GM18517 (cell line): ENCODE data around the gene YBX3.
A peak's percentile ranks its signal among the peaks of the same experiment; 100 is the strongest.
"Not testable (repeated sequence)": the region's sequence is repeated elsewhere in the genome, so short reads cannot be mapped to it uniquely, and the experiment has no call there.

Experiments
- ATAC-seq: cut with Tn5 transposase; IDR thresholded peaks from one replicate; pipeline ENCODE4 v1.9.1; 2021; ENCODE audit warnings: mild to moderate bottlenecking, moderate library complexity; ENCODE audit not compliant: unreplicated experiment

Gene YBX3

DNA sequence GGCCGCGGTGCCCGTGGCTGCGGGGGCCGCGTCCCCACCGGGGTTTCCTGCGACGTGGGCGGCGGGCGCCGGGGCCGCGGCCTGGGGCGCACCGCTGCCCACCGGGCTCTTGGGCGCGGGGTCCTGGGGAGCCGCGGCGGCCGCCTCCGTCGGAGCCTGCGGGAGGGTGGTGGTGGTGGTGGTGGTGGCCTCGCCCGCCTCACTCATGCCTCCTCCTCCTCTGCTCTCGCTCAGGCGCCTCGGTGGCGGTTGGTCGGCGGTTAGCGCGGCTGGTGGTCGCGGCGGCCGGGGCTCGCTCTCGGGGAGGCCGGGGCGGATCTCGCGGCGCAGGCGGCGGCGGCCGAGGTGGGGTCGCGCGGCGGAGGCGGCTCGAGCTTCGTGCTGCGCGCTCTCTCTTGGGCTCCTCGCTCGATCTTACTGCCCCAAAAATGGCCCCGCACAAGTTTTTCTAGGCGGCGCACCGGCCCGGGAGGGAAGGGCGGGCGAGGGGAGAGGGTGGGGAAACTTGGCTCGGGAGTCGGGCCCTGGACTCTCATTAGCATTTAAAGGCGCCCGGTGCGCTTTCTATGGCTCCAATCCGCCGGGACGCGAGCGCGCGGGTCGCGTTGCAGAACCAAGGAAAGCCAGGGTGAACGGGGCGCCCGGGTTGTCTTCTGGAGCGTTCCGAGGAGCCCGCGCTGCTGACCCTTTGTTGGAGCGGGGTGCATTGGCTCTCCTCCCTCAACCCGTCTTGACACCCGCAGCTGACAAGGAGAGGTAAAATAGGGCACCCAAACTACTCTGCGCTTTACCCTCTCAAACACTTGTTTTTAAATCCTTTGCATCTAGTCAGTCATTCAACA, at the start of gene YBX3:
YBX3 (minus strand) TSS at position 419 of the 842 bp plus-strand sequence; CDS start at position 207, 212 bp downstream.
- peak; percentile 41 for ATAC-seq

DNA sequence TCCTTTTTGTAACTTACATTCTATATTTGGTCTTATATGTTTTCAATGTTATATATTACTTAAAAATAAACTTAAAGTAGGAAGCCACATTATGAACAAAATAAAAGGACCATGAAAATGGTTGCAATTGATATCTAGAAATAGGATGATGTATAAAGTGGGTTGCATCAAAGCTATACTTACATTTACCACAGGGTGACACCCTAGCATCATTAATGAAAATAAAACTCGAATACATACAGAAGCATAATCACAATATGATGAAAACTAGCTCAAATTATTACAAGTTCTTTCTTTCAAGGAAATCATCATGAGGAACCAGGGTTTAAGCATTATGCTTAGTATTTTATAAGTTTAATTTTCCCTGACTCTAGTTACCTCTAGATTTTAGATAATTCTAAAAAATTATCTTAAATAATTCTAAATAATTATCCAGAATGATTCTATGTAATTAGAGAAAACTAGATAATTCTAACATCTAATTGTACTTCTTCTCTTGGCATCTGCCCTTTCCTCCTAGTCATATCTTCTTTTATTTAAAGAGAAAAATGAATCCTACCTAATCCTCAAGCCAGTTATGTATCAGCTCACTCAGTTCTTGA, 48.1 kb upstream of the YBX3 start:
- ATAC-seq, result no peak

DNA sequence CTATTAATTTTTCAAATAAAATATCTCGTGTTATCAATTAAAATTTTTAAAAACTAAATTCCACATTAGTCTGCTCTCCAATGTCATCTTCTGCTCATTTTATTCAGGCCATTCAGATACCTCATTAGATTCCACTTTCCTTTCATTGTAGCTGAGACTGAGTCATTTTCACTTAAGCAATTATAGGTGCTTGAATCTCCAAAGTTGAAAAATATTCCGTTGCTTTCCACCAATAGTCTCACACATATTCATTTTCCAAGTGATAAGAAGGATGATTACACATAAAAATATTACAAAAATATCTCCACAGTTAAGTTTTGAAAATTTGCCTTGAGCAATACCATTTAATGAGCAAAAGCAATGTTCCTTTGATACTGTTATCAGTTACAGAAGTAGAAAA, 36.5 kb upstream of the YBX3 start:
- no peak for ATAC-seq

DNA sequence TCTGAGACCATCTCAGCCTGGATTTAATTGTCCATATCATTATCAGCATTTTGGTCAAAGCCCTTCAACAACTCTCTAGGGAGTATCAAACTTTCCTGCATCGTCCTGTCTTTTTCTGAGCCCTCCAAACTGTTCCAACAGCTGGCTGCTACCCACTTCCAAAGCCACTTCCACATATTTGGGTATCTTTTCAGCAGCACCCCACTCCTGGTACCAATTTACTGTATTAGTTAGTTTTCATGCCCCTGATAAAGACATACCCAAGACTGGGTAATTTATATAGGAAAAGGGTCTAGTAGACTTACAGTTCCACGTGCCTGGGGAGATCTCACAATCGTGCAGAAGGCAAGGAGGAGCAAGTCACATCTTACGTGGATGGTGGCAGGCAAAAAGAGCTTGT, 33.1 kb upstream of the YBX3 start:
- no peak for ATAC-seq

DNA sequence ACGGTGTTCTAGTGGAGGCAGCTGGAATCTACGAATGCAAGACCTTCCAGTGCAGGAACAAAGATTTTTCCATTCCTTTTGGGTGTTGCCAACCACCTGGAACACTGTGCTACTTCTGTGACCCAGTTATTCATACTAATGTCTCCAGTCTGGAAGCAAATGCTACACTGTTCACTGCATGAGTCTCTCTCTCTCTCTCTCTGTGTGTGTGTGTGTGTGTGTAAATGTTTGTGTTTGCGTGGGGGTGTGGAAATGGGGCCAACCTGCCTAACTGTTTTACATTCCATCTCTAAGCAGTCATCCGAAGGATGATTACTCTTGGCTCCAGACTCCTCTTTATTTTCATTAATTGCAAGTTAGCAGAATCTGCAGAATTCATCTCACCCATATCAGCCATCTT, 29.9 kb upstream of the YBX3 start:
- ATAC-seq, result no peak

DNA sequence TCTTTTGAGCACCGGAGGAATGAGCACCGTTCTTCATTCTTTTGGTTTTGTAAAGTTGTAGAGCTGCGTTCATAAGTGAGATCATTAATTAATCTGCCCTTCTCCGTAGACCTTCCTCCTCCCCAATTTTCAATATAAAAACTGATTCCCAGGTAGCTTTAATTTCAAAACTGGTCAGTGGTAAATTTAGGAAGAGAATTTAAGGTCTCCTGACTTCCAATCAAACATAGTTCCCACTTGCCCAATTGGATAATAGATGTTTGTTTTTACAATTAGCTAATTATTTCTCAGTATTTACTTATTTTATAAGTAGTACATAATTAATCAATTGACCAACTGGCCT, 27.2 kb upstream of the YBX3 start:
- no peak for ATAC-seq

DNA sequence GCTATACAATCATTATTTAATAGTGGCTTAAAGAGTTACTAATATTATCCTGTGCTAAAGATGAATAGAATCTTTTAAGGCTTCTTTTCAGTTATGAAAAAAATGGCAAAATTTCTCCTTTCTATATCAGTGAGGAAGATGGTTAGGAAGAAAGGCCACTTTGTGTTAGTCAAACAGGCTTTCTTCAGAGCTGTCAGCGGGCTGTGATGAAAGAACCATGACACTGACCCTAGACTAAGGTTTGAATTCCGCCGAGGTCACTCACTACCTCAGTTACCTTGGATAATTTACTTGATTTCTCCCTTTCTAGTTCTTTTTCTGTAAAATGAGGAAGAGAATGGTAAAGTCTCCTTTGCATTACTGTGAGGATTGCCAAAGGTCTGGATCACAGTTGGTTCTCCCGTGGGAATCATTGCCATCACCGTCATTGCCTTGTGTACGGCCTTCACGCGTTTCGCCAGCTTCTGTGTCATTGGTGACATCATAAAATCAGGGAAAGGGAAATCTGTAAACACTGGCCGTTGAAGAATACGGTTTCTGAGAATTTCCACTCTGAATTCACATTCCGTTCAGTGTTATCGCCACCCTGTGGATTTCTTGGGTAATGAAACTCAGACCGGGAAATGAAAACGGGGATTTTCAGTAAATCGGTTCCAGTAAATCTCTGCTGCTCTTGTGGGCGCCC, 26.7 kb upstream of the YBX3 start:
- ATAC-seq, result peak; percentile 94

DNA sequence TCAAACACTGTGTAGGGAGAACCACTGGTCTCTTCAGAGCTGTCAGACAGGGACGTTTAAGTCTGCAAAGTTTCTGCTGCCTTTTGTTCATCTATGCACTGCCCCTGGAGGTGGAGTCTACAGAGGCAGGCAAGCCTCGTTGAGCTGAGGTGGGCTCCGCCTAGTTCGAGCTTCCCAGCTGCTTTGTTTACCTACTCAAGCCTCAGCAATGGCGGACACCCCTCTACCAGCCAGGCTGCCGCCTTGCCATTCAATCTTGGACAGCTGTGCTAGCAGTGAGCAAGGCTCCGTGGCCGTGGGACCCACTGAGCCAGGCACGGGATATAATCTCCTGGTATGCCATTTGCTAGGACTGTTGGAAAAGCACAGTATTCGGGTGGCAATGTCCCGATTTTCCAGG, 24.6 kb upstream of the YBX3 start:
- ATAC-seq, result no peak

DNA sequence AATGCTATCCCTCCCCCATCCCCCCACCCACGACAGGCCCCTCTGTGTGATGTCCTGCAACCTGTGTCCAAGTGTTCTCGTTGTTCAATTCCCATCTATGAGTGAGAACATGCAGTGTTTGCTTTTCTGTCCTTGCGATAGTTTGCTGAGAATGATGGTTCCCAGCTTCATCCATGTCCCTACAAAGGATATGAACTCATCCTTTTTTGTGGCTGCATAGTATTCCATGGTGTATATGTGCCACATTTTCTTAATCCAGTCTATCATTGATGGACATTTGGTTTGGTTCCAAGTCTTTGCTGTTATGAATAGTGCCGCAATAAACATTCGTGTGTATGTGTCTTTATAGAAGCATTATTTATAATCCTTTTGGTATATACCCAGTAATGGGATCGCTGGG, 20.3 kb upstream of the YBX3 start:
- not testable (repeated sequence) for ATAC-seq

DNA sequence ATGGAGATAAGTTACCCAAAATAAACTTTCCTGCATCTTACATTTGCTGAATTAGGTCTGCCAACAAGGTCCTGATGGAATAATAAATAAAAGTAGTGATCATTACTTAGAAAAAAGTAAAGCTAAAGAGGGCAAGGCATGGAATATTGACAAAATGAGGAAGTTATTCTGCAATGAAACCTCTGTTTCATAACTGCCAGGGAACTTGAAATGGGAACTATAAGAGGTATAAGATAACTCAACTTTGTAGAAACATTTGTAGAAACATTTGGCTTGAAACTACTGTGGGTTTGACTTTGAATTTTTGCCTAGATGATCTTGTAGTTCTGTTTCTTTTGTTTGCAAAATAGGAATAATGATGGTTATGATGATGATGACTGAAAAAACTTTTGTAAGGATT, 18.7 kb upstream of the YBX3 start:
- no peak for ATAC-seq

DNA sequence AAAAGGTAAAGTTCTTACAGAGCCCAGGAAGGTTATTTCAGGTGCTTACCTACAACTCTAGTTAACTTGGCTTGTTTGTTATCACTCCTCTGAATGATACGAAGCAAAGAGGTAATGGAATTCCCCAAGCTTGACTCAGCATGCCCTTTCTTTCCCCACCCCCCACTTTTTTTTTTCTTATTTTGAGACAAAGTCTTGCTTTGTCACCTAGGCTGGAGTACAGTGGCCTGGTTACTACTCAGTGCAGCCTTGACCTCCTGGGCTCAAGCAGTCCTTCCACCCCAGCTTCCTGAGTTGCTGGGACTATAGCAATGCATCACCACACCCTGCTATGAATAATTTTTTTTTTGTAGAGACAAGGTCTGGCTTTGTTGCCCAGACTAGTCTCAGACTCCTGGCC, 17.1 kb upstream of the YBX3 start:
- no peak for ATAC-seq

DNA sequence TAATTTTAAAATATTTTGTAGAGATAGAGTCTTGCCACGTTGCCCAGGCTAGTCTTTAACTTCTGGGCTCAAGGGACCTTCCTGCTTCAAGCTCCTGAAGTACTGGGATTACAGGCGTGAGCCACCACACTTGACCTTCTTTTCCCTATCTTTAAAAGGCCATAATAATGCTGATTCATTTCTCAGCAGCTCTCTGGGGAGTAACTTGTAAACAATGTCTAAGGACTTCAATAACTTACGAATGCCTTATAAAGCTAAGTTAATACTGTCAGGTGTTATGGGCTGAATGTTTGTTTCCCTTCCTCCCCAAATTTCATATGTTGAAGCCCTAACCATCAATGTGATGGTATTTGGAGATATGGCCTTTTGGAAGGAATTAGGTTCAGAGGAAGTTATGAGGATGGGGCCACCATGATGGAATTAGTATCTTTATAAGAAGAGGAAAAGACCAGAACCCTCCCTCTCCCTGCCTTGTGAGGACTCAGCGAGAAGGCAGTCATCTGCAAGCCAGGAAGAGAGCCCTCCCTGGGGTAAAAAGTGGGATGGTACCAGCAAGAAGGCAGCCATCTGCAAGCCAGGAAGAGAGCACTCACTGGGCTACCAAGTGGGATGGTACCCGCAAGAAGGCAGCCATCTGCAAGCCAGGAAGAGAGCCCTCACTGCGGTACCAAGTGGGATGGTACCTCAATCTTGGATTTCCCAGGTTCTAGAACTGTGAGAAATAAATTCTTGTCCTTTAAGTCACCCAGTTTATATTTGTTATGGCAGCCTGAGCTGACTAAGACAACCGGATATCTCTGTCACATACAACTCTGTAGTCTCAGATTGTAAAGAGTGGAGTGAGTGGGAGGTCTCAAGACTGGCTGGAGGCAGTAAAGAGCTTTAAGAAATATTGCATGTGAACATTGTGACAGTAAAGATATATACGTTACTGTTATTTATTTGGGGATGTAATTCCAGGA, 16.3 kb upstream of the YBX3 start:
- ATAC-seq, result no peak

DNA sequence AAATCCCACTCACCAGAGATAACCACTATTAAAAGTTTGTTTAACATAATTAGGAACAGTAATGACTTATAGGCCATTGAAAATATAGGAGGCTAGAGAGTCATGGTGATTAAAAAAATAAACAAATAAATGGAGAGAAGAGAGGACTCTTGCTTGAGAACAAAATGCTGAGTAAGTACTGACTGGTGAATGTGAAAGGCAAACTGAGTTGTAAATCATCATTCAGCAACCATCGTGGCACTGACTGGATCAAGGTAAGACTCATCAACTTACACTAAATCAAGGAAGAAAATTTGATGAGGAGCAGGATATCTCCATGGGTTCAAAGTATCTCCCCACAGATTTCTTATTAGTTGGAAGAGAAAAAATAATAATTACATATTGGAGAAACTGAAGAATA, 14.1 kb upstream of the YBX3 start:
- no peak for ATAC-seq

DNA sequence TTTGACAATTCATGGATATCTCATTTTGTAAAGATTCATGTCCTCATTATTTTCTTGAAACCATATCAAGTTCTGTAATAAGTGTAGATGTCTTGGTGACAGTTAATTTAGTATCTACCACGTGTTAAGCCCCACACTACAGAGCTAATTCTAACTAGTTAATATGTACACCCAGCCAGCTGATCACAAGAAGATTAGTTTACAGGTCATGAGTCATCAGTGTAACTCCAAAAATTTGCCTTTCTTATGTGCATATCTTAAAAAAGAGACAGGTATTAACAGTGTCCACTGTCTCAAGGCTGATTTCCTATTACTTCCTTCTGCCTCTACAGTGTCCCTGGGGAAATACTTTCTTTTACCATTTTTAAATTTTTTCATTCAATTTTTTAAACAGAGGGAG, 13.3 kb upstream of the YBX3 start:
- no peak for ATAC-seq

DNA sequence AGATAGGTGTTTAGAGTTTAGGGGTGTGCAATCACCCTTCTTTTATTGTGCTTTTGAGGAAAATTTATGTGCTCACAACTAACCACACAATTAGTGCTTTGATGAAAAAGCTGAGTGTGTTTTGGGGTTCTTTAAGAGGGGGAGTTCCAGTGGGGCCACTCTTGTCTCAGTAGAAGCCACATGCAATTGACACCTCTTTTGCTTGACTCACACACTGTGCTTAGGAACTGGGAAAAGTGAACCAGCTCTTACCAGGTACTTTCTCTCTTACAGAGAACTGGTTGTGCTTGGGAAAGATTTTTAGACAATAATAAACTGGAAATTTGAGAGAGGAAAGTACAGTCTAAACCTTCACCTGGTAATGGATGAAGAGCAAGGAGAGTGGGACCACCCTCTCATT, 12.3 kb upstream of the YBX3 start:
- no peak for ATAC-seq

DNA sequence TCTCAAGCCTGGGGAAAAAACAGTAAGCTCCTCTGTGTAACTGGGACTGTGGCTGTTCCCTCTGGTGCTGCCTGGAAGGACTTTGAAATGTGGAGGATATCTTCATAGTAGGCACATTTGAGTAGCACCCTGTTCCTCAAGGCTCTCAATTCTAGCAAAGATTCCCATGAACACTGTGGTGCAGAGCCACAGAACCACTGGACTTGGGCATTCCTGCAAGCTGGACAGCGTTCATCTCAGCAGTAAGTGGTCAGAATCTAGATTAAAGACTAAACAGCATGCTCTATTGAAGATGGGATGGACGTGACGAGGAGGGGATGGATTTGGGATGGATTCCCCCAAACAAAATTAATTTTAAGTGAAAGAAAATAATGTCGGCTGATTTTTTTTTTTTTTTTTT, 9.4 kb upstream of the YBX3 start:
- ATAC-seq, result no peak

DNA sequence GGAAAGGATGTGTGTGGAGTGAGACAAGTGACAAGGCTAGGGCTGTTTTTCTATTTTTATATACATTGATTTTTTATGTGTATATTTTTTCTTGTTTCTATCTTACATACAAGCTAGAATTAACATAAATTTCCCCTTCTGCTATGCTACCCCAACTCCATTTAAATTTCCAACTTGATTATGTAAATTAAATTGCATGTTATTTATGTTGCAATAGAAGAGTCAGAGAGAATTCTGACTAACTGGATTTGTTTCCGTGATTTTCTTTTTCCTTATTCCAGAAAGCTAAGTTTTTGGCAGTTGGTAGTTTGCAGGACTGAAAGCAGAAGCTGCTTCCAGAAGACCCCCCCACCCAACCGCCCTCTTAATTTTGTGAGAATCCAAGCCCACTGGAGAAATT, 8.9 kb upstream of the YBX3 start:
- ATAC-seq, result no peak

DNA sequence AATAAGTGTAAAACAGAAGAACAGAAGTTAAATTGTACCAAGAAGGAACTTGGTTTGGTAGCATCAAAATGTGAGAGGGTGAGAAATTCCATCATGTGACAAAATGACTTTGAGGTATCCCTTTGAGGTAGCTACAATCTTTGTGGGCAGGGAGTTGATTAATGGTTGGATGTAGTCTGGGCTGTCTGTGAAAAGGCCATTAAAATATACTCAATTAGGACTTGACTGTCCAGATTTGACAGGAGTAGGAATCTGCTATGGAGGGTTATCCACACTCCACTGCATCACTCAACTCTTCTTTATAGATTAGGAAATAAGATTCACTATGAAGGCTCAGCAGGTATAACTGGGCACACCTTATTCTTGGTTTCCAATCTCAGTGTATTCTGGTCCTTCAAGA, 7.4 kb upstream of the YBX3 start:
- no peak for ATAC-seq

DNA sequence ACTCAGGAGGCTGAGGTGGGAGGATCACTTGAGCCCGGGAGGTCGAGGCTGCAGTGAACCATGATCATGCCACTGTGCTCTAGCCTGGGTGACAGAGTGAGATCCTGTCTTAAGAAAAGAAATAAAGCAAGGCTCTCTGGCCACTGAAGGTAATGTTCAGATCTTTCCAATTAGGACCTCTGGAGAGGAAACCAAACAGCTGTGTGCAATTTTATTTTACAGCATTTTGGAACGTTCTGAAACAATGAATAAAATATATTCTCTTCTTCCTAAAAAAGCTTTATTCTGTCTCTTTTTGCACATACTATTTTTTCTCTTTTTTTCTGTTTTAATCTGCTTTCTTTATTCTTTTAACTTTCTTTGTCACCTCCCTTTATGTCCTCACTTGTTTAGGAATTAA, 5.0 kb upstream of the YBX3 start:
- no peak for ATAC-seq

DNA sequence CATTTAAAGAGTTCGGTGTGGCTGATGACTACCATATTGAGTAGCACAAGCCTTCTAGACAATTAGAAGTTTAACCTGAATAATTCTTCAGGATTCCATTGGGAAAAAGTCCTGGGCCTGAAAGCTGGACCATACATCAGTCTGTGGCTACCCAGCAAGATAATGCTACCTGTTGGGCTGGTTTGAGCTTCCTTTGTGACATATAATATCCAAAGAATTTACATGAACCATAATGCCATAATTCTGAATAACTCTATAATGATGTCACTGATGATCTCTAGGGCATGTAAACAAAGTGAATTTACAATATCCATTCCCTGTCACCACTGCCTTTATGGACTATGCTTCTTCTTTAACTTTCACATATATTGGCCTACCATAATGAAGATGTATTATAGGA, 3.8 kb upstream of the YBX3 start:
- ATAC-seq, result no peak

DNA sequence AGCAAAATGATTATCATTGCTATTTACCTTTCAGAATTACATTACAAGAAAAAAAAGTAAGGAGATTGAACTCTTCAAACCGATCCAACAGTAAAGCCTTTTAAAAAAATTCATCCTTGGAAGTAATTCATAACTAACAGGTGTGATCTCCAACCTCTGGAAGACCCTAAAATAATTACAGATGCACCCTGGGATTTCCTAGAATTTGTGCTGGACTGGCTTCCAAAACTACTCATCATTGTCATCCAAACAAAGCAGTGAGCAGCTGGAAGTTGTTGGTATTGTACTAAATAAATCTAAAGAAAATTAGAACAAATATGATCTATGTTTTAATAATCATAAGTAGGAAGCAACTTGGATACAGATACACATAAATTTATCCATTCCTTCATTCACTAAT, 1.9 kb upstream of the YBX3 start:
- ATAC-seq, result no peak
